HG03442 (cell line): ENCODE results near the gene PITPNC1.
"Not testable (repeated sequence)": the region's sequence is repeated elsewhere in the genome, so short reads cannot be mapped to it uniquely, and the experiment has no call there.

Experiments used
- ATAC-seq: cut with Tn5 transposase; IDR thresholded peaks from one replicate; pipeline ENCODE4 v1.9.1; 2021; ENCODE audit warnings: mild to moderate bottlenecking, moderate library complexity; ENCODE audit not compliant: unreplicated experiment

Gene PITPNC1

GRCh38 chr17:67366193-67367157 lies 10.6 kb upstream of the PITPNC1 start, which contains the start of gene PSMD12:
Gene PSMD12, minus strand, starts transcription at chr17:67366577. Its CDS starts 58 bp downstream, at chr17:67366519.
- ATAC-seq: peak; percentile 82

- no peak for ATAC-seq
These were observed 7.4 kb upstream of the PITPNC1 start for GRCh38 chr17:67369676-67370075.

GRCh38 chr17:67372751-67373150 lies 4.3 kb upstream of the PITPNC1 start:
- no peak for ATAC-seq

- peak; percentile 33 for ATAC-seq
These were observed 2.6 kb upstream of the PITPNC1 start for GRCh38 chr17:67374329-67375053.

- no peak for ATAC-seq
These were observed 2.0 kb upstream of the PITPNC1 start for GRCh38 chr17:67375054-67375427.

GRCh38 chr17:67375716-67376115 lies 1.4 kb upstream of the PITPNC1 start:
- ATAC-seq: no peak

- no peak for ATAC-seq
These were observed 705 bp upstream of the PITPNC1 start for GRCh38 chr17:67376415-67376736.

GRCh38 chr17:67377488-67378453 lies 690 bp downstream of the PITPNC1 start:
- no peak for ATAC-seq

GRCh38 chr17:67378454-67379250 lies 1.6 kb downstream of the PITPNC1 start:
- ATAC-seq: no peak

GRCh38 chr17:67379251-67379630 lies 2.2 kb downstream of the PITPNC1 start:
- ATAC-seq: no peak

- ATAC-seq: no peak
These were observed 4.8 kb downstream of the PITPNC1 start for GRCh38 chr17:67381929-67382257.

GRCh38 chr17:67385122-67385988 lies 8.3 kb downstream of the PITPNC1 start:
- no peak for ATAC-seq

GRCh38 chr17:67386965-67387551 lies 10.0 kb downstream of the PITPNC1 start:
- no peak for ATAC-seq

- not testable (repeated sequence) for ATAC-seq
These were observed 11.5 kb downstream of the PITPNC1 start for GRCh38 chr17:67388536-67388935.

GRCh38 chr17:67388986-67389385 lies 11.9 kb downstream of the PITPNC1 start:
- no peak for ATAC-seq

GRCh38 chr17:67390006-67390645 lies 13.0 kb downstream of the PITPNC1 start:
- ATAC-seq: no peak

GRCh38 chr17:67390646-67391361 lies 13.7 kb downstream of the PITPNC1 start:
- peak; percentile 95 for ATAC-seq

GRCh38 chr17:67392111-67392510 lies 15.0 kb downstream of the PITPNC1 start:
- ATAC-seq: no peak
